GM10847 (cell line): ENCODE results near the gene ATP8B1.

ENCODE experiments used
- POLR2A ChIP-seq: IDR thresholded peaks from 2 replicates; pipeline ENCODE4 v1.6.1; 2011; ENCODE audit not compliant: insufficient read length; ENCODE audit errors: extremely low read depth

ATP8B1 gene

DNA sequence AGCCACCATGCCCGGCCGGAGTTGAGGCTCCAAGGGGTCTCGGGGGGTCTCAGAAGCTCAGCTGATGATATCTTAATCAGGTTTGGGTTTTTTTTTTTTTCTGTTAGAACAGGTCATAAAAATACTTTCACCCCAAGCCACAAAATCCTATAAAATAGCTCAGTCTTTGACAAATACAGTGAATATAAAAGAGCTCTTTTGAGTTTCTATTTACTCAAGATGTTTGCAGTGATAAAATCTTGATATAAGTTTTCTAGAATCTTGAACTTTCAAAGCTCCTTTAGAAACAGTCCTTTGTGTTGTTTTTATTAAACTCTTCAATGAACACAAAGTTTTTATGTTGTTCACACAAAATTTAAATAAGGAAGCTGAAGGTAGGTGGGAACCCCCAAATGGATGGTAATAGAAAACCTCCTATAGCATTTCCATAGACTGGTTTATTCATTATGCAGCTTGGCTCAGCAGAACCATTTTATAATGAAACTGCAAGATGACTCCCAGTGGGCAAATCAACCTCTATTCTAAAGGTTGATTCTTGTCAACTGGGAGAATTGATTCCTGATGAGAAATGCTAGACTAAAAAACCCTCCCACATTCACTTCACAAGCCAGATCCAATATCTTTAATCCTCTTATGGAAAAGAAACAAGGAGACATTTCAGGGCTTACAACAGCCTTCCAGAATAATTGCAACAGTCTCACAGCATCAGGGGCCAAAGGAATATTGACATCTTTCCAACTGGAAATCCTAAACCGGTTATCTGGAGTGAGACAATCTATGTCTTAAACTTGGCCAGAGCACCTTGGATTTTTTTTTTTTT lies 167.9 kb downstream of the ATP8B1 start:
- no peak for TF ChIP-seq POLR2A

DNA sequence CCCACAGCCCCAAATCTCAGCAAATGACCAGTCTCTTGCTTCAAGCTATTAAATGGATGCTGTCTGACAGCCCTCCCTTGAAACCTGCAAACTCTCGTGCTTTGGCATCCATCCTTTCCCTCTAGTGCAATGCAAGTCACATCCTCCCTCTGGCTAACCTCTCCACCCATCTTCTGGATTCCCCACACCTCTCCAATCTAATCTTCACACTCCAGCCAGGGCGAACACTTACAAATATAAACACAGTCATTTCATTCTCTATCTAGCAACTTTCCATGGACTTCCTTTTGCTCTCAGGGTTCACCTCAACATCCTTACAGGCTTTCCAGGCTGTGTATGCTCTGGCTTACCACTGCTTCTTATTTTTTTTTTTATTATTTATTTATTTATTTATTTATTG lies 171.4 kb downstream of the ATP8B1 start:
- no peak for TF ChIP-seq POLR2A

- no peak for TF ChIP-seq POLR2A
Measured at GRCh38 chr18:57630754-57631595, 172.1 kb downstream of the ATP8B1 start.

DNA sequence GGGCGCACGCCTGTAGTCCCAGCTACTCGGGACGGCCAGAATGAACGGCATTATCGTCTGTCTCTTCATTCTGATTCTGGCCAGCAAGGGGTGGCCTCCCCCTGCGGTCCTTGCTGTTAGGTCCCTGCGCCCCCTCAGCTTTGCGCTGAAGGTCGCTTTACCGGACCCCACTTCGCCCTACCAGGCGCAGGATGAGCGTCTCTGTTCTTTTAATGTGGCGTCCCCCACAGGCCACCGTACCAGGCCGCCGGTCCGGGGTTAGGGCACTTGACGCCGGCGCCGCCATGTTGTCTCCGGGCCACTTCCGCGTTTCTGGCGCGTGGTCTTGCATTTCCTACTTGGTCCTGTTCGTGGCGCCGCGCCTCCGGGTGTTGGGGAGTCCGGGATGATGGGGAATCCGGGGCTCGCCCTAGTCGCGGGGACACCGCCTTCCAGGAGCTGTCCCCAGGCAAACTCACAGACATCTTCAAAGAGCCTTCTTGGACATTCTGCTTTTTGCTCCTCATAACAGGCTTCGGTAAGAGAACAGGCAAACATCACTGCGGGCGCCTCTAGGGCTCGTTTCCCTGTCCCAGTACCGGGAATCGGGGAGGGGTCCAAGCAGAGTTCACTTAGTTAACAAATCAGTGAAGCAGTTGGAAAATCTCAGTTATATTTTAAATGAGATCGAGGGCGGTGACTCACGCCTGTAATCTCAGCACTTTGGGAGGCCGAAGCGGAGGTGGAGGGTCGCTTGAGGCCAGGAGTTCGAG lies 172.9 kb downstream of the ATP8B1 start:
- peak; percentile 37 for TF ChIP-seq POLR2A

DNA sequence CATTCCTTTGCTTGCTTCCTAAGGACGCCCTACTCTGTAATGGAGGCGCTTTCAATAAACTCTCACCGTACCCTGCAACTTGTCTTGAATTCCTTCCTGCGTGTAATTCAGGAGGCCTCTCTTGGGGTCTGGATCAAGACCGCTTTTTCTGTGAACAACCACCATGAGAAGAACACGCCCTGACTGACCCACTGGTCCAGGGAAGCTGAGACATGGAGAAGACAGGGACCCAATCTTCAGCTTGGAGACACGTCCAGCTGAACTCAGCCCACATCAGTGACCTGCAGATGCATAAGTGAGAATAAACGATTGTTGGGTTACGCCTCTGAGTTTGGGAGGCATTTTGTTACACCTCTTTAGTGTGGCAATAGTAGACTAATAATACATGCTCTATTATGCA lies 173.7 kb downstream of the ATP8B1 start:
- no peak for TF ChIP-seq POLR2A

DNA sequence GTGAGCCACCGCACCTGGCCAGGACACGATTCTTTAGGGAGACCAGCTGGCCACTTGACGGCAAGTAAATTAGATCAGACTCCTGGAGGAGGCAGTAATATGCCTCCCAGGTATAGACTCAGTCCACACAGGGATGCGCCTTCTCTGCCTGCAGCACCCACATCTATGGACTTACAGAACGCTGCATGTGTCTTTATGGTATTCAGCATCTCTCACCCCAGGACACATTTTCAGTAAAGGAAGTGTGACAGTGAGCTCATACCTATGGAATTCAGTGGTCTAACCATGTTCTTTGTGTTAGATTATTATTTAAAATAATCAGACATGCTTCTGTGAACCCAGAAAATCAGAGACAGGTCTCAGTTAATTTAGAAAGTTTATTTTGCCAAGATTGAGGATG lies 175.6 kb downstream of the ATP8B1 start:
- TF ChIP-seq POLR2A: no peak

- TF ChIP-seq POLR2A: no peak
Measured at GRCh38 chr18:57624988-57625387, 178.1 kb downstream of the ATP8B1 start.

DNA sequence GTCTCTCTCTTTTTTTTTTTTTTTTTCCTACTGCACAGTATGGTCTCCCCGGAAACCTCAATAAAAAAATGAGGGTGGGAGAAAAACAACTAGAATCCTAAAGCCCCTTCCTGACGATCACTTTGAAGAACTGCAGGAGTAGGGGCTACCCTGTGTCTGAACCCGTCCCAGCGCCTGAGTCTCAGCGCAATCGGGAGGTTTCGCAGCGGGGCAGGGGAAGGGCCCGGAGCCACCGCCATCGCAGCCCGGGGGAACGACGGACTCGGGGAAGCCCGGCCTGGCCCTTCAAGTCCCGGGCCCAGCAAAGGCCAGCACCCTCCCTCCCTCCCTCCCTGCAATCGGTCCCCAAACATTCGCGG lies 181.9 kb downstream of the ATP8B1 start:
- no peak for TF ChIP-seq POLR2A

DNA sequence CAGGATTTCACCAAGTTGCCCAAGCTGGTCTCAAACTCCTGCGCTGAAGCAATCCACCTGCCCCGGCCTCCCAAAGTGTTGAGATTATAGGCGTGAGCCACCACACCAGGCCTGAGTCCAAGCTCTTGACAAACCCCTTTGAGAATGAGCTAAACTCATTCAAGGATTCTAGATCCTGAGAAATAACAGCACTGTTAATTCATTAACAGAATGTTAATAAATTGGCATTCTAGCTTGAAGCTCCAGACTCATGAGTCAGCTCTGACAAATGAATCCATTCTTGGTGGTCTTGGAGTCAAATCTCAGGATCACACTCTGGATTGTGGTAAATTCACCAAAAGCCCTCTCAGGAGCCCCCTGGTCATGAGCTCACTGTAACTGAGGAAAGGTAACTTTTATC lies 183.2 kb downstream of the ATP8B1 start:
- TF ChIP-seq POLR2A: no peak

- TF ChIP-seq POLR2A: no peak
Measured at GRCh38 chr18:57618910-57619309, 184.2 kb downstream of the ATP8B1 start.

DNA sequence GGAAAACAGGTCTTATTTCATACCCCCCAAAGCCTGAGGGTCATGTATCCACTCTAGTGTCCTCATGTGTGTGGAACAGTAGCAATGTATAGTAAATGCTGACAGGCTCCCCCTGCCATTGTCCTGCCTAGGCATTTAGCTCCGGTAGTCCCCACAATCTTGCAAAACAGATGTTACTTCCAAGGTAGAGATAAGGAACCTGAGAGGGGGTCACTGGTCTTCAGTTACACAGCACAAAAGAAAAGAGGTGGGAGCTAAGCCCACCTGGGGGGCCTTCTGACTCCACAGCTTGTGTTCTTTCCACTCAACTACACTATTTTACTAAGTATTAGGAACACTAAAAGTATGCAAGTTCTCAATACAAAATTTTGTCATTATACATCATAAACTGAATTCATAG lies 199.2 kb downstream of the ATP8B1 start:
- TF ChIP-seq POLR2A: no peak
